SKM-1 treated with dmso at 0.1 percent for 144 hours (cell line): Measurements from ENCODE around the gene GRK1.

Experiments
- DNase-seq: peaks from one replicate; lab custom pipeline; 2025; ENCODE audit not compliant: unreplicated experiment; lab: John Stamatoyannopoulos, UW

The GRK1 gene

DNA sequence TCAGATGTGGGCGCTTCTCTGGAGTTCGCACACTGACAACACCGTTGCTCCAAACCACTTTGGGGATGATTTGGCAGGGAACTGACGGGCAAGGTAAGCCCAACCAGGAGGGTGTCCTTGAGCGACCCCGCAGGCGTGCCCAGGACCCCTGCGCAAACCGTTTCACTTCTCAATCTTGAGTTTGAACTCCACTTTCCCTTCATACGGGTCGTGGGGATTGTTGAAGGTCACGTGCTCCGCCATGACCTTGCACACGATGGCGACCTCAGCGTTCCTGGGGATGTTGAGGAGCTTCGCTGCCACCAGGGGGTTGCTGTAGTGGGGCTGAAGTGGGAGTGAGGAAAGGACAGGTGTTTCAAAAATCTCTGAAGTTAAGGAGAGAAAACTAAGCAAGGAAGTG lies 17.8 kb upstream of the GRK1 start:
- DNase-seq, result no peak

DNA sequence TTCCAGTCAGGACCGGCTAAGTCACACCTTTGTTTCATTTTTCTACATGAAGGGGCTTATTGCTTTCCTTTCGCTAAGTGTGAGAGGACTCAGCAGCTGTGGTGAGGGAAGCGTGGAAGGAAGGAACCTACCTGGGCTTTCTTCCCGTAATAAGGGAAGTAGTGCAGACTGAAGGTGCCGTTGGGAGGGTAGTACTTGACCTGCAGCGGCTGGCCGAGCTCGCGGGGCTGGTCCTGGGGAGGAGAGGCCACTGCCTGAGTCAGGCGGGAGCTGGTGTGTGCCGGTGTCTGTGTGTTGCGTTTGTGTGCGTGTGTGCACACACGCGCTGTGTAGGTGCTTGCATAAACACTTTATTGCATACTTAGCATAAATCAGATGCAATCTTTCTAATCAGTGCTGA lies 16.7 kb upstream of the GRK1 start:
- no peak for DNase-seq

DNA sequence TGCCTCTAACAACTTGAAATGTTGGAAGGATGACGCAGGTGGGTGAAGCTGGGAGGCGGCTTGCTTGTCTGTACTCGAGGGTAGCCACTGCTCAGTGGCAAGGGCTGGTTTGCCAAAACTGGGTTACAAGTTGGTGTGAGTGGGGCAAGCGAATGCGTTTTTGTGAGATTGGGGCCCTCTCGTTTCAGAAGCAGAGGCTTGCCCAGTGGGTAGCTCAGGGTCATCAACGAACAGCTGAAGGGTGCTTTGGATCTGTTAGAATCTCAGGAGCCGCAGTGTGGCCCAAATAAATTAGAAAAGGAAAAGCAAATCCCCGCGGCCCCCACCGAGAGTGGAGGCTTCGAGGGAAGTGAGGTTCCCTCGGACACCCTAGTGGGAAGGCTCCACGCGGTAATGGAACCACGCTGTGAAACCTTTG lies 16.3 kb upstream of the GRK1 start:
- DNase-seq, result no peak

DNA sequence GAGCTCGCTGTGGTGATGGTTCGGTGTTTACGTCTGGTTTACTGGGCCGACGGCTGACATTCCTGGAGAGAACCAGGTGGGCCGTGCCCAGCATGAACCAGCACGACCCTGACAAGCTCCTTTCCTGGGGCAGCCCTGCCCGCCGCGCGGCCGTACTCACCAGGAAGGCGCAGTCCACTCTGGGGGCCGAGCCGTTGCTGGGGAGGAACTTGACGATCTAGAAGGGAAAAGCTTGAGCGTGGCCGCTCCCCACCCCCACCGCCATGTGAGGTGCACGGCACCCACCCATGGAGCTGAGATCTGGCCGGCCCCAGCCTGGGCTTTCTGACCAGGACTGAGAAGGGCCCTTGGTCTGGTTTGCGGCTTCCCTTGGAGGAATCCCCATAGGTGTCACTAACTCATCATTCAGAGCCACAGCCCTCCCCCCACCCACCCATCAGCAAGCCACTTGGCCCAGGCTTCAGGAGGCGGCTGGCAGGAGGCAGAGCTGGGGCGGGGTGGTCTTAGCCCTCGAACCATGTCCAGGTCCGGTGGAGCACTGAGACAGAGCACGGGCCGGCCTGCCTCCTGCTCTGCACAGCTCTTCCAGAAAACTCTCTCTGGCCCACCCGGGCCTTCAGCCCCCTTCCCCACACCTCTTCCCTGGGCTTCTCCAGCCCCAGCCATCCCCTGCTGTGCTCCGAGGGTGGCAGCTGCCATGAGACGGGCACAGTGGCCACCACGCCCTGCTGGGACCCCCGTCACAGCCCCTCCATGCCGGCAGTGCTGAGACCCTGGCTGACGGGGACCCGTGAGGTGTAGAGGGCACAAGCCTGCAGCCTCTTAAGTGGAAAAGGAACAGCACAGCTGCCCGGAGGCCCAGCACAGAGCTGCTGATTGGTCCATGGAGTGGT lies 15.3 kb upstream of the GRK1 start:
- no peak for DNase-seq

DNA sequence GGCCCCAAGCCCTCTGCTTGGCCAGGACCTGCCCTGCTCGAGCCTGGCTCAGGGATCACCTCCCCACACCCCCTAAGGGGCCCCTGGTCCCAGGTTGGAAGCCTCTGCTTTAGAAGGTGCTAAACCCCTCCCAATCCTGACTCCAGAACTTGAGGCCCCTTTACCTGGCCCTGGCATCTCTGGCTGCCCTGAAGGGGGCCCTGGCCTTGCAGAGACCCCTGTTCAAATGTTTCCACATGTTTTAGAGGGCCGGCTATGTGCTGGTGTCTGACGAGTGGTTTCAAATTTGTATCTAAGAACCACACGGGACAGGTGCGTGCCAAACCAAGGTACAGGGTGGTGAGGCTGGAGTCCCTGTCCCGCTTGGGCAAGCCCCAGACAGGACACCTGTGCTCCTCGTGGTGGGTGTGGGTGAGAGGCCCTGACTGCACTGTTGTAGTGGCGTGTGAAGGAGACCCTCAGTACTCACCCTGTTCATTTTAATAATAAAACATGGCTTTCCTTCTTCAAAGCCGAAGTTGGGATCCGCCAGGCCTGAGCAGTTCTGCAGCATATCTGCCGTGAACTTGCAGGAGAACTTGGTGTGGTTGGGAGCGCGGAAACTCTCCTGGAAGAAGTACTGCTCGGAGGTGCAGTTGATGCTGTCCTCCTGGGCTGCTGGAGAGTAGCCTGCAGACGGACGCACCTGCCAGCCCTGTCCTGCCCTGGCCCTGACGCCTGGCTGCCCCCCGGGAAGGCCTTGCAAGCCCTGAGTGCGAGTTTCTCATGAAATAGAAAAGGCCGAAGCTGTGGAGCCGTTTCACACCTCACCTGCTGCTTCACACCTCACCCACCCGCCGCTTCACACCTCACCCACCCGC lies 14.4 kb upstream of the GRK1 start:
- no peak for DNase-seq

DNA sequence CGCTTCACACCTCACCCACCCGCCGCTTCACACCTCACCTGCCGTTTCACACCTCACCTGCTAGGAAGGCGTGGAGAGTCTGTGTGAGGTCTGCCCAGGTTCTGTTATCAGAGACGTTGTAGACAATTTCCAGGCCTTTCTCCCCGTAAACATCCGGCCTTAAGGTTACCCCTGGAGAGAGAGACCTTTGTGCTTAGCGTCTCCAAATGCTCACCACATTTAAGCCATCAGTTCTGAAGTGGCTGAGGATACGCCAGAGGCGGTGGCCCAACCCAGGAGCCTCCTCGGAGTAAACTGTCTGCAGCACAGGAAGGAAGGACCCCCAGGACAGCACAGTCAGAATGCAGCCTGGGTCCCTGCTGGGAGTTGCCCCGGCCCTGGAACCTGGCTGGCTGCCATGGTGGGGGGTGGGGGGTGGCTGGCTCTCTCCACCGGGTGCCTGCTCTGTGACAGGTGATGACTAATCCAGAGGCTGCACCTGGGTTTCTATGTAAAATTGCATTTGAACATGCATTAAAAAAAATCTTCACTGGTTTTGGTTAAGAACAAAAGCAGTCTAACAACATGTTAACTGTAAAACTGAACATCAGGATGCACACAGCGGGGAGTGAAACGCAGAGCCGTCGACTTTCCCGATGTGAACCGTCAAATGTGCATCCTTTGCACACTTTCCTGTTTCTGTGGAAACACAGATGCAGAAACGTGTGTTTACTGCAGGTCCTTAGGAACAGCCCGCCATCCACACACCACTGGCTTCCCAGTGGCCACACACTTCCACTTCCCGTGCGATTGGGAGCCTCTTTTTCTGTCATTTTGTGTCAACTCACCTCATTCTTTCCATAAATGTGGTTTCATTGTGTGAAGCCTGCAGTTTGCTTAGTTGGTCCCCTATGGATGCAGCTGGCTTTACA lies 13.5 kb upstream of the GRK1 start:
- no peak for DNase-seq

DNA sequence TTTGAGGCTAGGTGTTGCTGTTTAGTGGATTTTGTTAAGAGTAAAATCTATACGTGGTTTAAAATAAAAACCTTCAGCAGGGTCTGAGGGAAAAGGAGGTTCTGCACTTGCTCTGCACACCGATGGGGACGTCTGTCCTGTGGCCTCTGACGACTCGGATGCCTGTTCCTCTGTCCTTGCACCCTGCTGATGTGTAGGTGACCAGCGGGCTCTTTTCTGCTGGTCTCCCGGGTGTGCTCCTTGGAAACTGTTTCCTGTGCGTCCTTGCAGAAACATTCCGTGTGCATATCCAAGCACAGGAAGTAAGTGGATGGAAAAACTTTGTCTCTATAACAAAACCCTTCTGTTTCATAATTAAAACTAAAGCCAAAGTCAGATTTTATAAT lies 12.9 kb upstream of the GRK1 start:
- DNase-seq, result no peak

DNA sequence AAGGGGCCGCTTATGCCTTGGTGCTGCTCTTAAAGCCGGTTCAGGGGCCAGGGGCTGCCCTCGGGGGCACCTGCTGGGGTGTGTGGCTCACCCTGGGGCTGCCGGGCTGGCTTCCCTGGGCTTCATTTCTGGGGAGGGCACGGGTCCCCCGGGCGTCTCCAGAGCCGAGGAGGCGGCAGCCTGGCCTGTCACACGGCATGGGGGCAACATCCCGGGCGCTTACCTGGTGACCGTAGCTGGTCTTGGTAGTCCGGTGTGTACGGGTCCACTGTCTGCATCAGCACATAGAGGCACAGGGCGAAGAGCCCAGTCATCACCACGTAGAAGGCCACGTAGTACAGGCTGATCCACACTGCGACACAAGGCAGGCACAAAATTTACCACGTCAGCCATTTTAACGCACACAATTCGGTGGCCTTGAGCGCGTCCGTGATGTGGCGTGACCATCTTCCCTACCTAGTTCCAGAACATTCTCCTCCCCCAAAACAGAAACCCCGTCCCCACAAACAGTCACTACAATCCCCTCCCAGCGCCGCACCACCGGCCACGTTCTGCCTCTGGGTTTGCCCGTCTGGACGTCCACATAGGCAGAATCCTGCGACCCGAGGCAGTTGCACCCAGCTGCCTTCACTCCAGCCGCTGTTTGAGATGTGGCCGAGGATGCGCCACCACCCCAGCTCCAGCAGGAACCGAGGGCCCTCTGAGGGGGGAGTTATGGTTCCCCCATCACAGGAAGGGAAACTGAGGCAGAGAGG lies 12.3 kb upstream of the GRK1 start:
- DNase-seq, result no peak

DNA sequence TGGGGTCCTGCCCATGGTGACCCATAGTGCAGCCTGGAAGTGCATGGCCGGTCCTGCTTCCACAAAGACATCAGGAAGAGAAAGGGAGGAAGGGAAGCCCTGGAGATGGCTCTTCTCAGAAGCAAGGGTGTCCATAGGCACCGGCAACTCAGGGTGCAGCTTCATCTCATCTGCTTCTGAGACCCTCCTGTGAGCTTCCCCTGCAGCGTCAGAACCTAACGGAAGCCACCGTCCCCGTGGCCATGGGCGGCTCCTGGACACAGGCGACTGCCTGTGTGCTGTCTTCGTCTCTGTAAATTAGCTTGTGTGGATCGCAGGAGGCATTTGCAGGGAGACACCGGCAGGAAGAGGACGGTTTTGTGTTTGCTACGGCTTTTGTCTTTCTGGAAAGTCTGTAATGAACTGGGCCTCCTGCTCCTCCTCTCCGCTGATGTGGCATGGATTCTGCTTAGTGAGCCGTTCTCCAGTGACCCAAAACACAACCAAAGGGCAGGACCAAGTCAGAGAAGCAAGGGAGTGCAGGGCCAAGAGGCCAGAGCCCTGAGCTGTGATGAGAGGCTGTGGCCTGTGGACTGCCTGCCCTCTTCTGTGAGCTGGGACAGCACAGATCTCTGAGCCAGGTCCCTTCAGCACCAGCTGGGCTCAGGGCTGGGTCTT lies 11.5 kb upstream of the GRK1 start:
- no peak for DNase-seq

DNA sequence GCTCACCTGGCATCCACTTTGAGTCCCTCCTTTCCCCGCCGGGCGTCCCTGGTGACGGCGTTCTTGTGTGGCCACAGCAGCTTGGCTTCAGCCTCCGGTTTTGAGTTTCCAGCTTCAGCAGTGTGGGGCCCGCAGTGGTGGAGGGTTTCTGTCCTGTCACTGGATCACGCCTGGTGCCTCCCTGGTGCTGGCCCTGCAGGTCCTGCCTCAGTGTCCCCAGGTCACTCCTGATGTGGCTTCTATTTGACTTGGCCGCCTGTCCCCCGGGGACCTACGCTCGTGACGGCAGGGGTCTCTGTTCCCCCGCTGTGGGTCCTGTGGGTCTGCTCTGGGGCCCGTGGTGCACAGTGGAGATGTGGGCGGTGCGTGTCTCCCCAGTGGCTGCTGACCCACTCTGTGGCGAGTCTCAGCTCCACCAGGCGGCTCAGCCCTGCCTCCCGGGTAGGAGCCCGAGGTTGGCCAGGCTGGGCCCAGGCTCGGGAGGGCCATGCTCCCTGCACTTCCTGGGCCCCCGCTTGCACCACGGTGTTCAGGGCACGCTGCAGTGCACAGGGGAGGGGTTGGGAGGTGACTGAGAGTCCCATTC lies 10.9 kb upstream of the GRK1 start:
- DNase-seq, result no peak

DNA sequence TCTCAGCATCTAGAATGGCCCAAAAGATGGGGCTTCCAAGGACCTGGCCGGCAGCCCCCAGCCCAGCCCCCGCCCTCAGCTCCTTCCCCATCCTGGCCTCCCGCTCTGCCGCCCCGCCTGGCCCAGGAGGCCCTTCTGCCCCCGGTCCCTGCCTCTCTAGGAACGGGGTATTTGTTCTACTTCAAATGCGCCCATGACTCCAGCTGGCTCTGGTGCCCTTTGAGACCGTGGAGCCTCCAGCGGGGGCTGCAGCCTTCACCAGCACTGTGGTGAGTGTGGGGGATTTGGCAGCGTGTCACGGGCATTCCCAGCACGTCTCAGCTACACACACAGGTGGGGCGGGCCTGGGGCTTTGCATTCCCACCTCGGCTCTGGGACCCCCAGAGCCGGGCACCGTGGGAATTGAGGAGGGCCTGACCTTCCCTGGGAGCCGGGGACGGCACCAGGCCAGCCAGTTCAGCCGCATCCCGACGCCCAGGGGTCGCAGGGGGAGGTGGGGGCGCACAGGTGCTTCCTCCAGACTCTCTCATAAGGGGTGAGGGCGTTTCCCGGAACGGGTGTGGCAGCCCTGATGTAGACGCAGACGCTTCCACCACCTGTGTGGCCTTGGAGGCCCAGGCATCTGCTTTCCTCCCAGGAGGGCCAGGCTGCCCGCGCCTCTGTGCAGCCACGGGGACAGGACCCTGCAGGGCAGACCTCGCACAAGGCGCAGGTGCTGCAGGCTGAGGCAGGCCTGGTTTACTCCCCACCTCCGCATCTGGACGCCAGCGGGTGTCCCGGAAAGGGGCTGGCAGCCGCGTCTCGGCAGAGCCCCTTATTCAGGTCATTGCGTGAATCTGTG lies 10.0 kb upstream of the GRK1 start:
- DNase-seq, result no peak

DNA sequence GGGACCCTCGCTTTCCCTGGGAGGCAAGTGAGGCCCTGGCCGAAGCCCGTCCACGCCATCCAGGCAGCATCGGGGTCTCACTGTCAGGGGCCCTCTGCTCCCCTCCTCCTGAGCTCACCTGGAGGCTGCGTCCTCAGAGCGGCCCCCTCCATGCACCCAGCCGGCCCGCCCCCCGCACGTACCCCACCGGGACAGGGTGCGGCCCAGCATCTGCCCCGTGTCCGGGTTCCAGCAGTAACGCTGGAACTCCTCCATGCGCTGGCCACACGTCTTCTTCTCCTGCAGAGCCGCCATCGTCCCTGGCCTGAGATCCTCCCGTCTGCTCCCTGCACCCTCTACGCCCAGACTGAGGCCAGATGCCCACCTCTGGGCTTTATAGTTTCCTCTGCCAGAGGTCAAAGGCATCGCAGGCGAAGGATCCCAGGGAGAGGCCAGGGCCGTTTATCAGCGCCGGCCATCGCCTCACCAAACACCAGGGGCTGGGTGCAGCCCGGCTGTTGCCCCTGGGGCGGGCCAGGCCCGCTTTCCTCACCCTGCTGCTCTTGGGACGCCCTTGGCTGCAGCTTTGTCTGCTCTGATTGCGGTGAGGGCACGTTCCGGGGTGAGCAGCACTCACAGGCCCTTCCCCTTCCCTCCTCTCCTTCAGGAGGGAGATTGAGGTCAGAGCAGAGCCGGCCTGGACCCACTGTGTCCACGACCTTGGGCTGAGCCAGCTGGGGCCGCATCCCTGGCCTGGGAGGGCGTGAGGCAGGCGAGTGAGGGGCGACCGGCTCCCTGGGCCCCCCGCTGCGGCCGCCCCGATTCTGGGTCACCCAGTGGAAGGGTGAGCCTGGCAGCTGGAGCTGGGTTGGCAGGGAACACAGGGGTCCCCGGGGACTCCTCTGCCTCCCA lies 8.9 kb upstream of the GRK1 start, which contains the start of gene ATP4B:
TSS of gene ATP4B (minus strand) at position 348 of the 891 bp plus-strand sequence. CDS start at position 294, 54 bp downstream.
- no peak for DNase-seq

DNA sequence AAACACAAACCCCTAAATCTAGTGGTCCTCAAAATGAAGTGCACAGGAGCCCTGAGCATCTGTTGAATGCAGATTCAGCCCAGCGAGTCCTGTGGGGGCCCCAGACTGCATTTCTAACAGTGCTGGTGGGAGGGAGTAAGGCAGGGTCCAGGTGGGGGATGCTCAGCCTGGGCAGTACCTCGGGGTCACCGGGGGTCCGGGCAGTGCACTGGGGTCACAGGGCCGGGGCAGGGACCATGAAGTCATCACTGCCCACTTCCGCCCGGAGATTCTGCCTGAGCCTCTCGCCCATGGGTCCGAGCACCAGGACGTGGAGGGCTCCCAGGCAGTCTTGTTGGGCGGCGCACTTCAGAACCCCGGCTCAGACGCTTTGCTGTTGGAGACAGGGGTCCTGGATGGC lies 8.2 kb upstream of the GRK1 start:
- DNase-seq, result no peak

DNA sequence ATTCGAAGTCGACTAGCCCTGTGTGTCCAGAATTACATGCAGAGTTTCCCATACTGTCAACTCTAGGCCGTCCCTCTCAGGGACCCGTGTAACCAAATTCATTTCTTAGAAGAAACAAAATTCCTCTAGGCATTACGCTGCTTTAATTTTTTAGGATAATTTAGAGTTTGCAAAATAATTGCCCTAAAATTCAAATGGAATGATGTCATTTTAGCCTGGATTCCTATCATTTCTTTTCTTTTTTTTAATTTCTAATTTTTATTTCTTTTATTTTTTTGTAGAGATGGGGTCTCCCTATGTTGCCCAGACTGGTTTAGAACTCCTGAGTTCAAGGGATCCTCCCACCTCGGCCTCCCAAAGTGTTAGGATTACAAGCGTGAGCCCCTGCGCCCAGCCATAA lies 7.7 kb upstream of the GRK1 start:
- no peak for DNase-seq

DNA sequence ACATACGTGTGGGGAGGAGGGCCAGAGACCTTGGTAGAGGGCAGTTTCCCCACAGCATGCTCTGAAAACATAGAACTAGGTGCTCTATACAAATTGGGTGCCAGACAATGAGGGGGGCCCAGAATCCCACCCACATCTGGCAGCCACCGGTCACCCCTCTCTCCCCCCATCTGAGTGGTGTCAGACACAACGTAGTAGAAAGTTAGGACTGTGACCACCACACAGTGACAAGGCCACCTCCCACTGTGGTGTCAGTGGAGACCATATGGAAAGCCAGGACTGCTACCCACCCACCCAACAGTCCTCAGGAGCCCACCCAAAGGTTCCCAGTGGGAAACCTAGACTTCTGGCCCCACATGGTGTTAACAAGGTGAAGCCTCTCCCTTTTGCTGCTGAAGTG lies 7.0 kb upstream of the GRK1 start:
- DNase-seq, result no peak

DNA sequence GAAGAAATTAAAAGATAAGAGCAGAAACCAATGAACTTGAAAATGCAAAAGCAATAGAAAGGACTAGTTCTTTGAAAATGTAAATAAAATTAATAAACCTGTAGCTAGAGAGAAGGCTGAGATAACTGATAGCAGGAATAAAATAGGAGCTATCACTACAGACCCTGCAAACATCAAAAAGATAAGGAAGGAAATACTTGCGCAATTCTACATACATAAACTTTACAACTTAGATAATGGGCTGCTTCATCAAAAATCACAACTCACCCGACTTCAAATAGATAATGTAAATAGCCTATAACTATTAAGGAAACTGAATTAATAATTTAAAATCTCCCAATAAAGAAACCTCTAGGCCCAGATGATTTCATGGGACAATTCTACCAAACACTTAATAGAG lies 5.5 kb upstream of the GRK1 start:
- no peak for DNase-seq

DNA sequence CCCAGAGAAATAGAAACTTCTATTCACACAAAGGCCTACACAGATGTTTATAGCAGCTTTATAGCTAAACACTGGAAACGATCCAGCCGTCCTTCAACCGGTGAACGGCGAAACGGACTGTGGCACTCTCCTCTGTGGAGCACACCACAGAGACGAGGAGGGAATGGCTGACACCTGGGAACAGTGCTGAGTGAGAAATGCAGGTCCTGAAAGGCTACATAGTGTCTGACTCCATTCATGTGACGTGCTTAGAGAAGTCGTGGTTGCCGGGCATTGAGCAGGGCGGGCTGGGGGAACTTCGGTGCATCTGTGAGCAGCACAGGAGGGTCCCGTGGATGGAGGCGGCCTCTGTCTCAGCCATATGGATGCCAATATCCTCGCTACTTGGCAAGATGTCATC lies 3.1 kb upstream of the GRK1 start:
- no peak for DNase-seq
